Stimulated activated CD4-positive, alpha-beta T cell treated with anti-CD3 and anti-CD28 coated beads, Interleukin-2, amount 100 ng/mL, for 24 hours (primary cell): ENCODE results near the gene ABR.
"Not testable (repeated sequence)": the region's sequence is repeated elsewhere in the genome, so short reads cannot be mapped to it uniquely, and the experiment has no call there.

Experiments
- DNase-seq, 2 donors: peaks; one replicate each; pipeline ENCODE4 v3.0.0-alpha.2; 2020

The ABR gene

GRCh38 chr17:1005361-1005946, 174.3 kb downstream of the ABR start:
- no peak for DNase-seq

GRCh38 chr17:1004769-1005295, 174.9 kb downstream of the ABR start:
- no peak for DNase-seq

GRCh38 chr17:1003972-1004768, 175.6 kb downstream of the ABR start:
- no peak for DNase-seq

GRCh38 chr17:1003633-1003971, 176.2 kb downstream of the ABR start:
- DNase-seq = no peak

- DNase-seq = no peak
Measured at GRCh38 chr17:1002771-1003555, 176.8 kb downstream of the ABR start.

- DNase-seq = no peak
Measured at GRCh38 chr17:1002412-1002753, 177.4 kb downstream of the ABR start.

- DNase-seq = no peak
Measured at GRCh38 chr17:1001640-1002411, 178.0 kb downstream of the ABR start.

GRCh38 chr17:1000597-1001461, 179.0 kb downstream of the ABR start:
- no peak for DNase-seq

- no peak for DNase-seq
Measured at GRCh38 chr17:998111-998510, 181.7 kb downstream of the ABR start.

GRCh38 chr17:996554-997344, 183.0 kb downstream of the ABR start, which contains the start of gene TIMM22:
TSS of gene TIMM22 (plus strand) at chr17:997129. CDS start at chr17:997143, 14 bp downstream.
- peak; percentile 91 to 92 for DNase-seq

GRCh38 chr17:995324-995723, 184.5 kb downstream of the ABR start:
- DNase-seq = not testable (repeated sequence)

- no peak for DNase-seq
Measured at GRCh38 chr17:992933-993332, 186.8 kb downstream of the ABR start.

GRCh38 chr17:988561-988960, 191.2 kb downstream of the ABR start:
- no peak for DNase-seq

GRCh38 chr17:987931-988330, 191.8 kb downstream of the ABR start:
- DNase-seq = no peak

GRCh38 chr17:986322-986929, 193.4 kb downstream of the ABR start:
- no peak for DNase-seq

GRCh38 chr17:983921-984320, 195.9 kb downstream of the ABR start:
- no peak for DNase-seq

GRCh38 chr17:981292-981658, 198.5 kb downstream of the ABR start:
- no peak for DNase-seq

GRCh38 chr17:980406-981291, 199.1 kb downstream of the ABR start:
- peak; percentile 73 to 77 for DNase-seq
